Fibroblast of lung (primary cell): Measurements from ENCODE around the gene CLDN2. TPM values are rescaled to one million over a fixed set of nuclear protein-coding genes. Genes with fewer than 3 reads are reported as not detected.

Source experiments
- DNase-seq, 2 donors: peaks; one replicate each; pipeline versions ENCODE4 v3.0.0 to v3.0.0-alpha.2; 2010; ENCODE audit warnings: low read depth in 2 of 2
- H2AFZ ChIP-seq: 2 replicates; pipeline ENCODE4 v1.5.1; 2012; ENCODE audit warnings: low read length, control low read depth, inconsistent platforms
- H3K27ac ChIP-seq: 2 replicates; pipeline ENCODE4 v1.5.1; 2011; ENCODE audit warnings: low read length, control low read depth; ENCODE audit not compliant: insufficient read depth
- H3K27me3 ChIP-seq: 2 replicates; pipeline ENCODE4 v1.5.1; 2011; ENCODE audit warnings: mild to moderate bottlenecking, low read length; ENCODE audit not compliant: control insufficient read depth, insufficient read depth
- H3K36me3 ChIP-seq: 2 replicates; pipeline ENCODE4 v1.5.1; 2011; ENCODE audit warnings: low read length; ENCODE audit not compliant: control insufficient read depth, insufficient read depth
- H3K4me1 ChIP-seq: 2 replicates; pipeline ENCODE4 v1.5.1; 2011; ENCODE audit warnings: low read length; ENCODE audit not compliant: control insufficient read depth, insufficient read depth; ENCODE audit errors: extremely low read depth
- H3K4me2 ChIP-seq: 2 replicates; pipeline ENCODE4 v1.5.1; 2011; ENCODE audit warnings: low read length, control low read depth; ENCODE audit not compliant: insufficient read depth; ENCODE audit errors: extremely low read depth
- H3K4me3 ChIP-seq, 4 experiments: fragments of 200-600 bp in 1 of 4; sonication (generic) in 1 of 4; replicated peaks in 1 of 4; 2 replicates each; pipeline ENCODE4 v1.5.1; 2011 to 2016; ENCODE audit warnings: low read length in 4 of 4, low read depth in 3 of 4, mild to moderate bottlenecking in 3 of 4, control low read depth in 2 of 4, inconsistent platforms in 1 of 4, mixed read lengths in 1 of 4; ENCODE audit not compliant: insufficient read depth in 1 of 4; ENCODE audit errors: control extremely low read depth in 1 of 4
- H3K79me2 ChIP-seq: 2 replicates; pipeline ENCODE4 v1.5.1; 2012; ENCODE audit warnings: mild to moderate bottlenecking, low read length, inconsistent platforms; ENCODE audit not compliant: control insufficient read depth, insufficient read depth
- H3K9ac ChIP-seq: 2 replicates; pipeline ENCODE4 v1.5.1; 2011; ENCODE audit warnings: mild to moderate bottlenecking, low read length, control low read depth; ENCODE audit not compliant: insufficient read depth
- H3K9me3 ChIP-seq: 2 replicates; pipeline ENCODE4 v1.5.1; 2012; ENCODE audit warnings: low read depth, low read length; ENCODE audit not compliant: control insufficient read depth, insufficient read depth
- H4K20me1 ChIP-seq: 2 replicates; pipeline ENCODE4 v1.5.1; 2011; ENCODE audit warnings: low read length; ENCODE audit not compliant: control insufficient read depth, insufficient read depth; ENCODE audit errors: extremely low read depth
- CTCF ChIP-seq, 2 donors: IDR thresholded peaks in 1 of 2; conservative IDR thresholded peaks in 1 of 2; 1 replicate in 1 of 2; 2 replicates in 1 of 2; pipeline ENCODE4 v1.5.1; 2011 to 2012; ENCODE audit warnings: low read length in 2 of 2, control low read depth in 1 of 2, inconsistent platforms in 1 of 2, low read depth in 1 of 2, mild to moderate bottlenecking in 1 of 2
- EZH2 ChIP-seq: IDR thresholded peaks from 2 replicates; pipeline ENCODE4 v1.5.1; 2012; ENCODE audit warnings: low read length, control low read depth, mild to moderate bottlenecking; ENCODE audit errors: missing control alignments
- polyA plus RNA-seq, 2 donors: library from polyadenylated mRNA; depleted of rRNA in 1 of 2; stranded (reverse) in 1 of 2; unstranded in 1 of 2; fragments of >200 nt; gene quantifications; 2 replicates each; pipeline ENCODE4 v1.2.1, GENCODE V29; 2011 to 2012; ENCODE audit warnings: missing spikeins in 1 of 2
- total RNA-seq: library from RNA; depleted of rRNA; stranded (reverse); fragments of >200 nt; gene quantifications from 2 replicates; pipeline ENCODE4 v1.2.1, GENCODE V29; 2014

The CLDN2 gene
- total and polyA plus RNA-seq, 2 donors (not counting 1 experiment from before 2014, with no cell fraction given), result 0.02 TPM; not detected in 1

DNA sequence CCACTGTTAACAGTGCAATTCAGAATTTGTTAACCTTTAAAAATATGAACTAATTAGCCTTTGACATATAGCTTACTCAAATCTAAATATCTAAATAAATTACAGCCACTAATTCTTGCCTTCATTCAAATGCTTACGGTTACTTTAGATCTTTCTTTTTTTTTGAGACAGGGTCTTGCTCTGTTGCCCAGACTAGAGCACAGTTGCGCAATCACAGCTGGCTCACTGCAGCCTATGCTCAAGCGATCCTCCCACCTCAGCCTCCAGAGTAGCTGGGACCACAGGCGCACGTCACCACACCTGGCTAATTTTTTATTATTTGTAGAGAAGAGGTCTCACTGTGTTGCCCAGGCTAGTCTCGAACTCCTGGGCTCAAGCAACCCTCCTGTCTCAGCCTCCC, 31.0 kb downstream of the CLDN2 start:
- Histone ChIP-seq H3K9ac (no peak overlapping the region), H2AFZ (no peak overlapping the region), H4K20me1 (no peaks in the 10 kb centered on the region), H3K9me3 (no peaks in the 10 kb centered on the region), H3K27me3 (no peaks in the 10 kb centered on the region), H3K79me2 (no peaks in the 10 kb centered on the region), H3K36me3 (no peaks in the 10 kb centered on the region), H3K4me2 (no peak overlapping the region), H3K4me3 (no peak overlapping the region), H3K27ac (no peak overlapping the region), H3K4me1 (no peaks in the 10 kb centered on the region)
- TF ChIP-seq EZH2 (no peak), CTCF (conservative IDR thresholded peaks at IDR 0.05 in 1 of 2, IDR thresholded peaks at IDR 0.05 in 1 of 2; ENCODE audit: low read depth in 1 of 2, low read length in 2 of 2) (no peak)
- DNase-seq, result no peak

DNA sequence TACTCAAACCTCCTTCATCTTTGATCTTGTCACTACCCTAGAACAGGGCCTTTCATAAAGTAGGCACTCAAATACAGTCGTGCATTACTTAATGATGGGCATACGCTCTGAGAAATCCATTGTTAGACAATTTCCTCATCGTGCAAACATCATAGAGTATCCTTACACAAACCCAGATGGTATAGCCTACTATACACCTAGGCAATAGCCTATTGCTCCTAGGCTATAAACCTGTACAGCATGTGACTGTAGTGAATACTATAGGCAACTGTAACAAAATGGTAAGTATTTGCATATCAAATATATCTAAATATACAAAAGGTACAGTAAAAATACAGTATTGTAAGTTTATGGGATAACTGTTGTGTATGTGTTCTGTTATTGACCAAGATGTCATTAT, 31.9 kb downstream of the CLDN2 start:
- H3K9me3 ChIP-seq, result no peaks in the 10 kb centered on the region
- H3K4me3 ChIP-seq, result no peak overlapping the region
- H3K9ac ChIP-seq, result no peak overlapping the region
- no peak overlapping the region for H3K27ac ChIP-seq
- H4K20me1 ChIP-seq, result no peaks in the 10 kb centered on the region
- DNase-seq, result no peak
- H3K36me3 ChIP-seq, result no peaks in the 10 kb centered on the region
- no peak overlapping the region for H3K4me2 ChIP-seq
- no peaks in the 10 kb centered on the region for H3K79me2 ChIP-seq
- no peak overlapping the region for H2AFZ ChIP-seq
- TF ChIP-seq EZH2 (no peak), CTCF (conservative IDR thresholded peaks at IDR 0.05 in 1 of 2, IDR thresholded peaks at IDR 0.05 in 1 of 2; ENCODE audit: low read depth in 1 of 2, low read length in 2 of 2) (no peak)
- H3K27me3 ChIP-seq, result no peaks in the 10 kb centered on the region
- H3K4me1 ChIP-seq, result no peaks in the 10 kb centered on the region

DNA sequence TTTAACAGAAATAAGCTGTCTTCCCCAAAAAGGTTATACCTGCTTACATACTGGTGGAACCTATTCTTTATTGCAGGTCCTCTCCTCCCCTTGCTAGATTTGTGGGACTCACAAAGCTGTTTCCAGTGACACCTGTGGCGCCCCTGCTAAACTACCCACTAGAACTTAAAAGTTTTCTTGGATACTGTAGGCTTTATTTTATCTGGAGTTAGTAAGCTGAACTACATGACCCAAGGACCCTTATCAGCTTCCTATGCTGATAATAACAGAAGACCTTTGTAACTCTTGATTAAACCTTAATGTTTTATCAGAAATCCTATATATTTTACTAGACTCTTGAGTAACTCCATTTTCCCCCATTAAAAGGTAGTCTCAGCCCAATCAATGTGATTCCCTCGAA, 32.3 kb downstream of the CLDN2 start:
- H3K79me2 ChIP-seq, result no peaks in the 10 kb centered on the region
- H4K20me1 ChIP-seq, result no peaks in the 10 kb centered on the region
- TF ChIP-seq CTCF (conservative IDR thresholded peaks at IDR 0.05 in 1 of 2, IDR thresholded peaks at IDR 0.05 in 1 of 2; ENCODE audit: low read depth in 1 of 2, low read length in 2 of 2), result no peak
- no peak for TF ChIP-seq EZH2
- H3K27me3 ChIP-seq, result no peaks in the 10 kb centered on the region
- no peaks in the 10 kb centered on the region for H3K9me3 ChIP-seq
- no peak overlapping the region for H3K27ac ChIP-seq
- no peak overlapping the region for H3K4me2 ChIP-seq
- no peak overlapping the region for H2AFZ ChIP-seq
- H3K4me3 ChIP-seq, result no peak overlapping the region
- no peaks in the 10 kb centered on the region for H3K4me1 ChIP-seq
- H3K36me3 ChIP-seq, result no peaks in the 10 kb centered on the region
- H3K9ac ChIP-seq, result no peak overlapping the region
- DNase-seq, result no peak
